HepG2 (cell line): Measurements from ENCODE around the gene NYNRIN. TPM values are rescaled to one million over a fixed set of nuclear protein-coding genes. Genes with fewer than 3 reads are reported as not detected.
A peak's percentile ranks its signal among the peaks of the same experiment; 100 is the strongest.

Experiments used
- BCL3 ChIP-seq: sonication (generic); formaldehyde crosslinking; IDR thresholded peaks from 2 replicates; pipeline ENCODE4 v1.5.1; 2020; ENCODE audit warnings: mild to moderate bottlenecking, missing genetic modification reagents, moderate library complexity
- BORCS8-MEF2B ChIP-seq: sonication (generic); formaldehyde crosslinking; IDR thresholded peaks from 2 replicates; pipeline ENCODE4 v1.8.0; 2022; ENCODE audit warnings: mild to moderate bottlenecking, missing genetic modification reagents
- CBX1 ChIP-seq: IDR thresholded peaks from one replicate; pipeline ENCODE4 v1.6.1; 2016; ENCODE audit warnings: antibody characterized with exemption, low read depth
- GZF1 ChIP-seq: sonication (generic); formaldehyde crosslinking; IDR thresholded peaks from 2 replicates; pipeline ENCODE4 v1.5.1; 2020; ENCODE audit warnings: mild to moderate bottlenecking, missing genetic modification reagents
- KDM2A ChIP-seq: sonication (generic); formaldehyde crosslinking; IDR thresholded peaks from 2 replicates; pipeline ENCODE4 v1.4.0; 2020; ENCODE audit warnings: low read depth, missing genetic modification reagents, borderline replicate concordance
- SP4 ChIP-seq: sonication (generic); formaldehyde crosslinking; IDR thresholded peaks from 2 replicates; pipeline ENCODE4 v1.8.1; 2023; ENCODE audit warnings: mild to moderate bottlenecking, missing genetic modification reagents
- ZBTB38 ChIP-seq: sonication (generic); formaldehyde crosslinking; IDR thresholded peaks from 2 replicates; pipeline ENCODE4 v1.5.1; 2020; ENCODE audit warnings: mild to moderate bottlenecking, missing genetic modification reagents
- ZFP36L2 ChIP-seq: sonication (generic); formaldehyde crosslinking; IDR thresholded peaks from 2 replicates; pipeline ENCODE4 v1.4.0; 2020; ENCODE audit warnings: missing genetic modification reagents
- ZNF24 ChIP-seq: fragments of 450-650 bp; IDR thresholded peaks from 2 replicates; pipeline ENCODE4 v1.6.1; 2017; ENCODE audit warnings: antibody characterized with exemption, mild to moderate bottlenecking
- ZNF704 ChIP-seq: sonication (generic); formaldehyde crosslinking; IDR thresholded peaks from 2 replicates; pipeline ENCODE4 v1.8.1; 2023; ENCODE audit warnings: mild to moderate bottlenecking, inconsistent platforms, moderate library complexity, missing genetic modification reagents, borderline replicate concordance
- ZNF720 ChIP-seq: sonication (generic); formaldehyde crosslinking; IDR thresholded peaks from 2 replicates; pipeline ENCODE4 v1.4.0; 2020; ENCODE audit warnings: missing genetic modification reagents
- ZSCAN29 ChIP-seq: sonication (generic); formaldehyde crosslinking; conservative IDR thresholded peaks from 2 replicates; pipeline ENCODE4 v1.4.0; 2020; ENCODE audit warnings: mild to moderate bottlenecking, missing genetic modification reagents
- polyA plus RNA-seq, 8 experiments: library from polyadenylated mRNA; depleted of rRNA in 3 of 8; stranded (reverse) in 7 of 8; unstranded in 1 of 8; fragments of >200 nt; fragmentation: Illumina TruSeq in 4 of 8; extraction: Trizol in 4 of 8; gene quantifications; 2 replicates each; pipeline versions ENCODE4 v1.2.1 to v1.2.3, GENCODE V29; 2011 to 2016; ENCODE audit warnings: low read depth in 4 of 8, missing spikeins in 1 of 8, mixed read lengths in 1 of 8; ENCODE audit not compliant: insufficient read depth in 1 of 8
- total RNA-seq, 5 experiments: library from RNA; depleted of rRNA; stranded (reverse); fragments of >200 nt; fragmentation: Illumina TruSeq; extraction: Trizol; gene quantifications; 2 replicates each; pipeline ENCODE4 v1.2.3, GENCODE V29; 2016; ENCODE audit warnings: low read depth in 1 of 5
- TF ChIP-seq, protein P1 (sequence below): sonication (generic); formaldehyde crosslinking; IDR thresholded peaks from 2 replicates; pipeline ENCODE4 v1.5.1; 2020; ENCODE audit warnings: mild to moderate bottlenecking, missing genetic modification reagents, borderline replicate concordance
- TF ChIP-seq, protein P2 (sequence below): sonication (generic); formaldehyde crosslinking; IDR thresholded peaks from 2 replicates; pipeline ENCODE4 v1.8.1; 2023; ENCODE audit warnings: missing genetic modification reagents, mild to moderate bottlenecking, borderline replicate concordance
- TF ChIP-seq, protein P3 (sequence below): IDR thresholded peaks from 2 replicates; pipeline ENCODE4 v1.6.1; 2016; ENCODE audit warnings: missing compliant biosample characterization, missing genetic modification reagents, borderline replicate concordance

NYNRIN gene
- total and polyA plus RNA-seq, 2 of the 13 experiments (the other 11 are each of a cell fraction or from before 2014, with no cell fraction given): 0.63 to 1.1 TPM

DNA sequence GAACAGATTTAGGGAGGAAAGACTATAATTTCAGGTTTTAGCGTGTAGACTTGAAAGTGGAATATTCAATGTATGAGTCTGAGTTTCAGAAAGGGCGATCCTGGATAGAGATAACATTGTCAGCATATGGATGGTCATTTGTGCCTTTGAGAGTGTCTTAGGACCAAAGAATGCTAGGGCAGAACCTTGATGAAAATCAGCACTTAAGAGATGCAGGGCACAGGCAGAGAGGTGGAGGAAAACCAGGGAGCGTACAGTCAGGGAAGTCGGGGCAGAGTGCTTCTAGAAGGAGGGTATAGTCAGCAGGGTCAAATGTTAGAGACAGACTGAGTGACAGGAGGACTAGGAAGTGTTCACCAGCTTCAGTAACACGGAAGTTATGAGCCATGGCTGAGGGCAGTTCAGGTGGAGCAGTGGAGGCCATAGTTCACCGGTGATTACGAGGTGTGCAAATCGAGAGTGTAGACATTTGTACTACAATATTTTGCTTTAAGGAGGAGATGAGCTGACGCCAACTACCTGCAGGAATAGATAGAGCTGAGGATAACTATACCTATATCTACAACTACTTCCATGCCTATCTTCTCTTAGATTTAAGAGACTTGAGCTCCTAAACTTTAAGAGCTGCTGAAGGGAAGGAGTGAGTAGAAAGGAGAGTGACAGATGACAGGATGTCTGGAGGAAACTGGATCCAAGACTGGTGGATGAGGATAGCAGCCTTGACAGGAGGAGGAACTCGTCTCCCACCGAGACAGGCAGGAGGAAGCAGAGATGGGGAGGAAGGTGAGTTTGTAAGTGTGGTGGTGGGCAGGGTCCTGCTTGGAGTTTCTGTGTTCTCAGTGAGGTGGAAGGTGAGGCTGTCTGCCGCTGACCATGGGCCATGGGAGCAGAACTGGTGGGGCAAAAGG, 24.1 kb downstream of the NYNRIN start (continued):
- no peak for TF ChIP-seq ZNF24
- TF ChIP-seq, protein P1, sequence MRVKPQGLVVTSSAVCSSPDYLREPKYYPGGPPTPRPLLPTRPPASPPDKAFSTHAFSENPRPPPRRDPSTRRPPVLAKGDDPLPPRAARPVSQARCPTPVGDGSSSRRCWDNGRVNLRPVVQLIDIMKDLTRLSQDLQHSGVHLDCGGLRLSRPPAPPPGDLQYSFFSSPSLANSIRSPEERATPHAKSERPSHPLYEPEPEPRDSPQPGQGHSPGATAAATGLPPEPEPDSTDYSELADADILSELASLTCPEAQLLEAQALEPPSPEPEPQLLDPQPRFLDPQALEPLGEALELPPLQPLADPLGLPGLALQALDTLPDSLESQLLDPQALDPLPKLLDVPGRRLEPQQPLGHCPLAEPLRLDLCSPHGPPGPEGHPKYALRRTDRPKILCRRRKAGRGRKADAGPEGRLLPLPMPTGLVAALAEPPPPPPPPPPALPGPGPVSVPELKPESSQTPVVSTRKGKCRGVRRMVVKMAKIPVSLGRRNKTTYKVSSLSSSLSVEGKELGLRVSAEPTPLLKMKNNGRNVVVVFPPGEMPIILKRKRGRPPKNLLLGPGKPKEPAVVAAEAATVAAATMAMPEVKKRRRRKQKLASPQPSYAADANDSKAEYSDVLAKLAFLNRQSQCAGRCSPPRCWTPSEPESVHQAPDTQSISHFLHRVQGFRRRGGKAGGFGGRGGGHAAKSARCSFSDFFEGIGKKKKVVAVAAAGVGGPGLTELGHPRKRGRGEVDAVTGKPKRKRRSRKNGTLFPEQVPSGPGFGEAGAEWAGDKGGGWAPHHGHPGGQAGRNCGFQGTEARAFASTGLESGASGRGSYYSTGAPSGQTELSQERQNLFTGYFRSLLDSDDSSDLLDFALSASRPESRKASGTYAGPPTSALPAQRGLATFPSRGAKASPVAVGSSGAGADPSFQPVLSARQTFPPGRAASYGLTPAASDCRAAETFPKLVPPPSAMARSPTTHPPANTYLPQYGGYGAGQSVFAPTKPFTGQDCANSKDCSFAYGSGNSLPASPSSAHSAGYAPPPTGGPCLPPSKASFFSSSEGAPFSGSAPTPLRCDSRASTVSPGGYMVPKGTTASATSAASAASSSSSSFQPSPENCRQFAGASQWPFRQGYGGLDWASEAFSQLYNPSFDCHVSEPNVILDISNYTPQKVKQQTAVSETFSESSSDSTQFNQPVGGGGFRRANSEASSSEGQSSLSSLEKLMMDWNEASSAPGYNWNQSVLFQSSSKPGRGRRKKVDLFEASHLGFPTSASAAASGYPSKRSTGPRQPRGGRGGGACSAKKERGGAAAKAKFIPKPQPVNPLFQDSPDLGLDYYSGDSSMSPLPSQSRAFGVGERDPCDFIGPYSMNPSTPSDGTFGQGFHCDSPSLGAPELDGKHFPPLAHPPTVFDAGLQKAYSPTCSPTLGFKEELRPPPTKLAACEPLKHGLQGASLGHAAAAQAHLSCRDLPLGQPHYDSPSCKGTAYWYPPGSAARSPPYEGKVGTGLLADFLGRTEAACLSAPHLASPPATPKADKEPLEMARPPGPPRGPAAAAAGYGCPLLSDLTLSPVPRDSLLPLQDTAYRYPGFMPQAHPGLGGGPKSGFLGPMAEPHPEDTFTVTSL (CRISPR knock-in tag): no peak
- TF ChIP-seq ZBTB38 (CRISPR knock-in tag): 0 out of 2 replicates have a peak, but pooled peaks have one; percentile 35
- TF ChIP-seq SP4 (CRISPR knock-in tag): no peak
- TF ChIP-seq, protein P2, sequence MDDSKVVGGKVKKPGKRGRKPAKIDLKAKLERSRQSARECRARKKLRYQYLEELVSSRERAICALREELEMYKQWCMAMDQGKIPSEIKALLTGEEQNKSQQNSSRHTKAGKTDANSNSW: no peak
- TF ChIP-seq ZFP36L2 (CRISPR knock-in tag): no peak
- TF ChIP-seq KDM2A: peak; percentile 49; the same call in 1 of the 2 replicates
- no peak for TF ChIP-seq ZNF704
- TF ChIP-seq BCL3 (CRISPR knock-in tag): peak; percentile 82; the same call in 1 of the 2 replicates
- peak; percentile 91 for TF ChIP-seq GZF1 (CRISPR knock-in tag)
- TF ChIP-seq, protein P3, sequence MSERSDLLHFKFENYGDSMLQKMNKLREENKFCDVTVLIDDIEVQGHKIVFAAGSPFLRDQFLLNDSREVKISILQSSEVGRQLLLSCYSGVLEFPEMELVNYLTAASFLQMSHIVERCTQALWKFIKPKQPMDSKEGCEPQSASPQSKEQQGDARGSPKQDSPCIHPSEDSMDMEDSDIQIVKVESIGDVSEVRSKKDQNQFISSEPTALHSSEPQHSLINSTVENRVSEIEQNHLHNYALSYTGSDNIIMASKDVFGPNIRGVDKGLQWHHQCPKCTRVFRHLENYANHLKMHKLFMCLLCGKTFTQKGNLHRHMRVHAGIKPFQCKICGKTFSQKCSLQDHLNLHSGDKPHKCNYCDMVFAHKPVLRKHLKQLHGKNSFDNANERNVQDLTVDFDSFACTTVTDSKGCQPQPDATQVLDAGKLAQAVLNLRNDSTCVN (CRISPR knock-in tag): no peak
- no peak for TF ChIP-seq CBX1
- 0 out of 2 replicates have a peak, but pooled peaks have one; percentile 60 for TF ChIP-seq ZSCAN29 (CRISPR knock-in tag)
- TF ChIP-seq ZNF720 (CRISPR knock-in tag): no peak
- peak; percentile 50; the same call in 1 of the 2 replicates for TF ChIP-seq BORCS8-MEF2B
